Urothelium cell line (cell line): ENCODE results near the gene CHKB.

Experiments
- DNase-seq: peaks from one replicate; pipeline ENCODE4 v3.0.0; 2011; ENCODE audit warnings: low spot score, mixed read lengths
- FAIRE-seq: peaks from 2 replicates; lab custom pipeline; 2011; peaks lifted over from hg19 to GRCh38; lab: Jason Lieb, UNC

The CHKB gene

DNA sequence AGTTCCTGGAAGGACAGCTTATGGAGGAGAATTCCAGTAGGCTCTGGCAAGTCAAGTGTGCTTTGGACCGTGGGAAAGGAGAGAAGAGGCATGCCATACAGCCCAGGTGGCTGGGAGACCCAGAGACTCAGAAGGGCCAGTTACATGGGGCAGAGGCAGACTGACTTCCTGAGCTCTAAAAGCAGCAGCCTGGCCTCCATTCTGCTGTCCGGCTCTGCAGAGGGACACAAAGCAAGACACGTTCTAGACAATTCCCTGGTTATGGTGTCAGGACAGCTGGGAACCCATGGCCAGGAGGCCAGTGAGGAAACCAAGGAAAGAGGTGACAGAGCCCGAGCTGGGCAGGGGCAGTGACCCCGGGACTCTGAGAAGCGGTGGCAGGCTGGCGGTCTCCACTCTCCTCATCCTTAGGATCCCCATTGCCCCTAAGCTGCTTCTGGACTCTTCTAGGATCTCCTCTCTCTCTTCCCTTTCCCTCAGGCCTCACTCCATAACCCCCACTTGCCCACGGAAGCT is 7.2 kb downstream of the CHKB start:
- DNase-seq, result no peak
- FAIRE-seq, result no peak

DNA sequence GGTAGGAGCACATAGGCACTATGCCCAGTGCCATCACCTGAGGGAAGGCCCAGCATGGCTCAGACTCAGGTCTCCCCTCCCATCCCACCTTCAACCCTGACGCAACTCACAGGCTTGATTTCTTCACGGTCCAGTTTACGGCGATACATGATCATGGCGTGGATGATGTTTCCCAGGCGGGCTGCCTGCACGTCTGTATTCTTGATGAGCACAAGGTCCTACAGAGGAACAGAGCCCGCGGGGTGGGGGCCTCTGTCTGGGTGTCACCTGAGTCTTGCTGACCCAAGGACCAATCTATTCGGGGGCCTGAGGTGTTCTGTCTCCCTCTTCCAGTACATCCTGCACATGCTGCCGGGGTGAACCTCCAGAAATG is 8.3 kb downstream of the CHKB start:
- DNase-seq (no peak), FAIRE-seq (peak; percentile 74)

DNA sequence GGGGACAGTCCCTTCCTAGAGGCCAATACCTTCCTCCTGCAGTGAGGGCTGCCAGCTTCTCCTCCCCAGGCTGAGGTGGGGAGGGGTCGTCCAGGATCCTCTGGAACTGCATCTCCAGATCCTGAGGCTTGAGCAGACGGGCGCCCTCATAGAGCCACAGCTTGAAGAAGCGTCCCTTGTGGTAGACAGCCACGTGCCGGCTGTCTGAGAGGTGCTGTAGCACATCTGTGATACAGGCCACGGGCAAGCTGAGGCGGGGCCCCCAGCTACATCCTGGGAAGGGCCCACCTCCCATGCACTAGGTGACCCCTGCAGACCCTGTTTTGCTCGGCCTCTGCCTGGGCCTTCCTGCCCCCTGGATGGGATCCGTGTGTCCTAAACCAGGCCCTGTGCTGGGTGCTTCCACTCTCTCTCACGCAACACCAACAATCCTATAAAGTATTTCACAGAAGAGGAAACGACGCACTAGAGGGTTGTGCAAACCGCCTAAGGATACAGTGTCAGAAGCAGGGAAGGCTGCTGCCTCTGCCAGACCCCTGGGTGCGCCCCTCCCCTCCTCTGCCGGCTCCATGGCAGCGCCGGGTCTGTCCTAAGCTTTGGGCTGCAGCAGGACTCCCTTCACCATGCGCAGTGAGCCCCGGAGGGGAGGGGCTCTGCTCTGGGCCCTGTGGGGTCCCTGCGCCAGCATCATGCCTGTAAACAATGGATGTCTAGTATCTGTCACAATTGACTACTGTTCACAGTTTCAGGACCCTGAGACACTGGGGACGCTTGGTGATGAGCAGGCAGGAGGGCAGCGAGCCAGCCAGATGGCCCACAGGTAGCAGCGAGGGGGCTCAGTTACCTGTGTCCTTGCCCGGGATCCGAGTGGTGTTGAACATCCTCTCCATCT is 8.9 kb downstream of the CHKB start:
- DNase-seq (no peak), FAIRE-seq (no peak)

DNA sequence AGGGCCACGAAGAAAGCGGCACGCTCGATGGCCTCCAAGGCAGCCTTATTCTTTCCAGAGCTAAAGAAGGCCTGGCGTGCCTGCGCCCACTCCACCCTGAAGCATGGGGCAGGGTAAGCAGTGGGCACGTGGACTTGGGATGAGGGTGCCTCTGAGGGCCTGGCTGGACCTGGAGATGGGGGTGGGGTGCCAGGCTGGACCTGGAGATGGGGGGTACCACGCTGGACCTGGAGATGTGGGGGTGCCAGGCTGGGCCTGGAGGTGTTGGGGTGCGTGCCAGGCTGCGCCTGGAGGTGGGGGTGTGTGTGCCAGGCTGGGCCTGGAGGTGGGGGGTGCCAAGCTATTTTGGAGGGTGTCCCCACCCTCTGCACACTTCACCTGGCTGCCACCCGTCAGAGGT is 9.7 kb downstream of the CHKB start:
- DNase-seq (no peak), FAIRE-seq (no peak)

DNA sequence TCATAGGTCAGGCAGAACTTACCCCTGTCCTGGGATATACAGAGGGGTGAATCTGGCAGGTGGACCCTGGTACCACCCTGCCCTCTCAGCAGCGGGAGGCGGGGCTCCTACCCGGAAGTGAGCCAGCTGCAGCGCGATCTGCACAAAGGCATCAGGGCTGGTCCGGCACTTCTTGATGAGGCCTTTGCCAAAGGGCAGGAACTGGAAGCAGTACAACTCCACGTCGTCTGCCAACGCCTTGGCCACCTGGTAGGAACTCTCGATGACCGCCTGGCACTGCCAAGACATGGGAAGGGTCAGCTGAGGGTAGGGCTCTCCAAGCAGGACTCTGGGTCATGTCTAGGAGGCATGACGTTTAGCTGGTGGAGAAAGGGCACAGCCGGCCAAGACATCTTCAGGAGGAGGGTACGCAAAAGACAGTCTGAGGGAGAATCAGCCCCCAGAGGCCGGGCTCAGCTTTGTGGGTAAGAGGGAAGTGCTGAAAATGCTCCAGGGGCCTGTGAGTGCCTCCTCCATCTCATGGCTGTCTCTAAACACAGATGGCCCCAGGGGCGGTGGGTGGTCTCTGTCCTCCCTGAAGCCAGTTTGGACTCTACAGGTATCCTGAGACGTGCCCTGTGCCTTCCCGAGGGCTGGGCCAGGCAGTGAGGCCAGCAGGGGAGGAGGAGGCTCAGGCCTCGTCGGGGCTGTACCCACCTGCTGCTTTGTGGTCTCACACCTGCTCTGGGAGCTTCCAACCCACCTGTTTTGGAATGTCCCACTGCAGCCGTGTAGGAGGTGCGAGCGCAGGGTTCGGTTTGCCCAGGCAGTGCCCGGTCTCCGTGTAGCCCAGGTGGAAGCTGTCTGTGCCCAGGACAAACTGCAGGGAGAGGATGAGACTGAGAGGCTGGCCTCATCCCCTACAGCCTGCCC is 11.1 kb downstream of the CHKB start:
- FAIRE-seq (no peak), DNase-seq (no peak)

DNA sequence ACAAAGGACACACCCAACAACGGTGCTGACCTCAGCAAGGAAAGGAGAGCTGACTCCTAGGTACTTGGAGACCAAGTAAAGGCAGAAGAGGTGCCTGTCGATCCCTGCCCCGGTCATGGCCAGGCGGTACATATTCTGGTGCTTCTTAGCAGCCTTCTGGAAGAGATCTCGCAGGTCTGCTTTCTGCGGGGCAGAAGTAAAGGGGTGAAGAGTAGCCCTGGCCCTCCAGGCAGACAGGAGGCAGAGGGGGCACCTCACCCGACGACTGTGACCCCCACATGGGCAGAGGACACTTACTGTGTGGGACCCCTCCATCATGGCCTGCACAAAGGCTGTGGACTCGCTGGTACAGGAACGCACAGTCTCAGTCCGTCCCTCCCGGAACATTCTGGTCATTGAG is 11.8 kb downstream of the CHKB start:
- DNase-seq, result no peak
- FAIRE-seq, result no peak

DNA sequence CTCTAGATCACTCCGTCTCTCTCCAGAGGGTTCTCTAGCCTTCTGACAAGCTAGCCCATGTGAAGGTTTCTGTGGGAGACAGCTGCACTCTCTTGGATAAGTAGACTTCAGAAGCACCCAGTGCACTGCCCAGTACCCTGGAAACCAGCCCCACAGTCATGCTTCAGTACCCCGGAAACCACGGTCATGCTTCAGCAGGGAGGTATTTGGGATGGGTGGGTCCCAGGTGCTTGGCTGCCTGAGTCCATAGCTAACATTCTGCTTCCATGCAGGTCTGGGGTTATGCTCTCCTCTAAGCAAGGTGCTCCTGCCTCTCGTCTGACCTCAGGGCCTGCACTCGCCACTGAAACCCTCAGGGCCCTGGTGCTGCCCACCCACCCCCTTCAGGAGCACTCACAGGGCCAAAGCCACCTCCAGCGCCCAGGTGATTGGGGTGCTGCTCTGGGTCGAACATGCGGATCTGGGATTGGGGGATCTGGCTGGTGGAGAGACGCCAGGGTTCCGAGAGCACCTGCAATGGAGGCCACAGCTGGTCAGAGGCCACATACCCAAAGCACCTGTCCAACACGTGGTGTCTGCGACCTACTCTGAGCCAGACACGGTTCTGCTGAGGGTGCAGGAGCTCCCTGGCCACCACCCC is 12.6 kb downstream of the CHKB start:
- FAIRE-seq (no peak), DNase-seq (no peak)

DNA sequence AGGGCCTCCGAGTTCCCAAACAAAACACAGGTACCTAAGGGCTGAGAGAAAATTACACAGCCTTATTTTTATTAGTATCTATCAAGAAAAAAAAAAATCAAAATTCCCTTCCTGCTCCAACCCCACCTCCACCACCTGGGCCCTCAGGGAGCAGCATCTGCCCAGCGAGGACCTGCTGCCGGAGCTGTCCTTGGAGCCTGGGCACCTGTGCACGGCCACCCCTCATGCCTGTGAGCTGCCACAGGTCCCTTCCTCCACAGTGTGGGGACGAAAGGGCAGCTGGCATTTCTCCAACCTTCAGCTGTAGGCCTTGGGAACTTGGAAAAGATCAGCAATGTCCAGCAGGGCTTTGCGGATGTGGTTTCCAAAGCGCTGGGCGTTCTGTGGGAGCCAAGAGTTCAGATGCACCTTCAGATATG is 13.6 kb downstream of the CHKB start:
- no peak for FAIRE-seq
- DNase-seq, result no peak

DNA sequence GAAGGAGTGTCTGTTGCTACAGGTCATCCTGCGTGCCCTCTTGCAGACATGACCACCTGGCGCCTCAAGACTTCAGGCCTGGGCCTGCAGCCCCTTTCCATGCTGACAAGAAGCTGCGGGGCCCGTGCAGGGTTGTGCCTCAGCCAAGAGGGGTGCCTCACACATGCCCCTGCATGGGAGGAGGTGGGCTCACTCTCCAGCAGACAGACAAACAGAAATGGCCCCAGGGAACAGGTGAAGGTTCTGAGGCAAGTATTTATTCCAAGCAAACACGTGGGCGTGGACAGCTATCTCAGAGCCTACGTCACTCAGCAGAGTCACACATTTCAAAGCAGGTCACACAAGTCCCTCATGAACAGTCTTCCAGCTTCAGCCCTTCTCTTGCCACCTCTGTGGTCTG is 14.0 kb downstream of the CHKB start:
- DNase-seq (no peak), FAIRE-seq (no peak)

DNA sequence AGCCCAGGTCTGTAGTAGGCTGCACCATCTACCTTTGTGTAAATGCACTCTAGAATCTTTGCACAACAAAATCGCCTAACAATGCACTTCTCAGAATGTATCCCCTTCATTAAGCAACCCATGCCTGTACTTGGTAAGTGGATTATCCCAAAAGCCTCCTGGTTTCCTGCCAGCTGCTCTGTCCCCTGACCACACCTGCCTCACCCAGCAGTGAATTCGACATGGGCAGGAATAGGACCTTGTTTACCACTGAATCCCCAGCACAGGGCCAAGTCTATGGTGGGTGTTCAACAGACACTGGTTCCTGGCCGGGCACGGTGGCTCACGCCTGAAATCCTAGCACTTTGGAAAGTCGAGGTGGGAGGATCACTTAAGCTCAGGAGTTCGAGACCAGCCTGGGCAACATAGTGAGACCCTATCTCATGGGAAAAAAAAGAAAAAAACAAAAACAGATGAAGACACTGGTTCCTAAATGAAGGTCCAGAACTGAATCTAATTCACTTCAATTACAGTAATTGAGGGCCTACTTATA is 14.9 kb downstream of the CHKB start:
- DNase-seq, result no peak
- FAIRE-seq, result no peak

DNA sequence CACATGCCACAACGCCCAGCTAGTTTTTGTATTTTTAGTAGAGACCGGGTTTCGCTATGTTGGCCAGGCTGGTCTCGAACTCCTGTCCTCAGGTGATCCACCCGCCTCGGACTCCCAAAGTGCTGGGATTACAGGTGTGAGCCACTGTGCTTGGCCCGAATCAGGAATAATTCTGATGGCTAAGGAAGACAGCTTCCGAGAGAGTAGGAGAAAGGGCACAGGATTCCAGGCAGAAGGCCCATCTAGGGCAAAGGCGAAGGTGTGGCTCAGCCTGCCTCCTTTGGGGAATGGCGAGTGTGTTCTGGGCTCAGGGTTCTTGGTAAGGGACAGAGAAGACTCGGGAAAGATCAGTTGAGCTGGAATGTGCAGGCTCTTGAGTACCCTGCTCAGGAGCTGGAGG is 18.4 kb downstream of the CHKB start:
- FAIRE-seq (no peak), DNase-seq (no peak)

DNA sequence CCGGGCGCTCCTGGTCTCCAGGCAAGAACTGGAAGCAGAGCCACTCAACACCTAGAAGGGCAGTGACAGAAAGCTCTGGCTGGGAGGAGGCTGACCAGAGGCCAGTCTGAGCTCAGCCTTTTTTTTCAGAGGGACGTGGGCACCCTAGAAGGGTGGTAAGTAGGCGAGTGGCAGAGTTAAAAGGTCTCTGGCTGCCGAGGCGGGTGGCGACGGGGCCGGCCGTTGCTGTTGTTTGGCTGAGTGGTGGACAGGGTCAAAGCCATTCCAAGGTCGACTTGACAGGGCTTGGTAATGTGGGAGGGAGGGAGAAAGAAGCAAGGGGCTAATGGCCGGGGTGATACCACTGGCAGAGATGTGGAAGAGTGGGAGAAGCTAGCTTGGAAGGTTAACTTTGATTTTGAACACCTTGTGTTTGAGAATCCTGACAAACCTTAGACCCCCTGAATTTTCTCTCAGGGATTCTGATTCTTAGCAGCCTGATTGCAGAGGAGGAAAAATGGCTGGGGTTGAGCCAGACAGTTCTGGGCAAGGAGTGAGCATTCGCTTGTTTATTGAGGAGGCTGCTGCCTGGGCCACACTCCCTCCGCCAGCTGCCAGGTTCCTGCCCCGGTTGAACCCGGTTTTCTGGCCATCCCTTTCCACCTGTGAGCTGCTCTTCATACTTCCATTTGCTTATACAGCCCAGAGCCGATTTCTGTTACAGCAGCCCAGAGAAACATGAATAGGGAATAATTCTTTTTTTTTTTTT is 19.1 kb downstream of the CHKB start:
- DNase-seq (no peak), FAIRE-seq (no peak)

DNA sequence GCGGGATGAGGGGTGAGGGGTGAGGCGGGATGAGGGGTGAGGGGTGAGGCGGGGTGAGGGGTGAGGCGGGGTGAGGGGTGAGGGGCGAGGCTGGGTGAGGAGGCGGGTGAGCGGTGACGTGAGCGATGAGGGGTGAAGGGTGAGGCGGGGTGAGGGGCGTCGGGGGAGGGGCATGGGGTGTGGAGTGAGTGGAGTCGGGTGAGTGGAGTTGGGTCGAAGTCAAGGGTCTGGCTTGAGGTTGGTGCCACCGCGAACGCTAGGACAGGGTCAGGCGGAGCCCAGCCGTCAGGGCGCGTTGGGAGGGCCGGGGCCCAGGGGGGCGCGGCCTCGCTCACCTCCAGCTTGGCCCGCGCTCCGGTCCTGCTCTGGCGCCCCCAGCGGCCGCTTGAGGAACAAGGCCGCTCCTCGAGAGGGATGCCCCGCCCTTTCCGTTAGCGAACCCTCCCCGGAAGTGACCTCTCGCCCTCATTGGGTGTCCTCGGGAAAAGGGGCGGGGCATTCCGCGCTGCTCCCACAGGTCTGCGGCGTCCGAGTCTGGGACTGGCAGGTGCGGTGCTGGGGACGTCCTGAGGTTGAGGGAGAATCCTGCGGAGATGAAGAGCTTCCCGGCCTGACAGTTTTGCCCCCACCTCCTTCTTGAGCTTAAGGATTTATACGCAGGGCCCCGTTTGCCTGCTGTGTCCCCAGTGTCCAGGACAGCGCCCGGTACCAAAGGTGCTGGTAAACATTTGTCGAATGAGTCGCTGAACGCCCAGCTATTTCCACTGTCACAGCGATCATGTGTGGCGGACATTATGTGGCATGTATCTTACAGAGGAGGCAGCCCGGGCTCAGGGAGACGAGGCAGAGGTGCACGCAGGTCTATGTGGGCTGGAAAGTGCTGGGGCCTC is 19.9 kb downstream of the CHKB start, which contains the start of gene SYCE3:
Gene SYCE3, minus strand, starts transcription at position 397 of the 890 bp plus-strand sequence. CDS start 6,514 bp downstream, outside the sequence.
- DNase-seq (peak; percentile 98), FAIRE-seq (peak; percentile 97)

DNA sequence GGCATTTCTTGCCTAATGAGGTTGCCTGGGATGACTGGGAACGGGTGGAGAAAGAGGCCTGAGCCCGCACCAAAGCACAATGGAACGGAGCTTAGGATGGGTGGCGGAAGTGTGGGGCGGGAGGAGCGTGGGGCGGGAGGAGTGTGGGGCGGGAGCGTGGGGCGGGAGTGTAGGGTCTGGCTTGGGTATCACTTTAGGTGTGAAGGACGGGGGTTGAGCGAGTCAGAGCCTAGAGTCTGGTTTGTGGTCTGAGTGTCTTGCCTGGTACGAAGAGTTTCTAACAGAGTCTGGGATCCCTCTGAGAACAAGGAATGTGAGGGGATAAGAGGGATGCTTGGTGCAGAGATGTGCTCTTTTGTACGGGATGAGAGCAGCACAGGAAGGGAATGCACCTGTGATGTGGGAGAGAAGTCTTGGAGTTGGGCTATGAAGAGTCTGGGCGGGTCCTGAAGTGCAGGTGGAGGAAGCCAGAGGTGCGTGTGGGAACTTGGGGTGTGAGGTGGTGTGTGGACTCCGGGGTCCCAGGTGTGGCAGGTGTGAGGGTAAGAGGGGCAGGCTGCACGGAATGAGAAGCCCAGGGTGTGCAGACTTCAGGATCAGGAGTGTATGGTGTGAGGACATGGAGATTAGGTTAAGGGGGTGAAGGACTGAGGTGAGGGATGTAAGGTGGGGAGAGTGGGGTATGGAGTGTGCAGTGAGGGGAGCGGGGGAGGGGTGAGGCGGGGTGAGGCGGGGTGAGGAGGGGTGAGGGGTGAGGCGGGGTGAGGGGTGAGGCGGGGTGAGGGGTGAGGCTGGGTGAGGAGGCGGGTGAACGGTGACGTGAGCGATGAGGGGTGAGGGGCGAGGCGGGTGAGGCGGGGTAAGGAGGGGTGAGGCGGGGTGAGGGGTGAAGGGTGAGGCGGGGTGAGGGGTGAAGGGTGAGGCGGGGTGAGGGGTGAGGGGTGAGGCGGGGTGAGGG is 21.0 kb downstream of the CHKB start:
- DNase-seq (no peak), FAIRE-seq (peak; percentile 82)

DNA sequence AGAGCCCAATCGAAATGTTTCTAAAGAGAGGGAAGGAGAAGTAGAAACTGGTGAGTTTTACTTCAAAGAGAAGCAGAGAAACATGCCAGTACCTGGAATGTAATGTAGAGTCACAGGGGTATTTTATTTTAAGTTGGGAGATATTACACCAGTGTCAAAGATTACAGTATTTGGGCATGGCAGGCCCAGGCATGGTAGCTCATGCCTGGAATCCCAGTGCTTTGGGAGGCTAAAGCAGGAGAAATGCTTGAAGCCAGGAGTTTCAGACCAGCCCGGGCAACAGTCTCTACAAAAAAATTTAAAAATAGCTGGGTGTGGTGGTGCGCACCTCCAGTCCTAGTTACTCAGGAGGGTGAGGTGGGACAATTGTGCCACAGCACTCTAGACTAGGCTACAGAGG is 22.6 kb downstream of the CHKB start:
- DNase-seq (no peak), FAIRE-seq (no peak)

DNA sequence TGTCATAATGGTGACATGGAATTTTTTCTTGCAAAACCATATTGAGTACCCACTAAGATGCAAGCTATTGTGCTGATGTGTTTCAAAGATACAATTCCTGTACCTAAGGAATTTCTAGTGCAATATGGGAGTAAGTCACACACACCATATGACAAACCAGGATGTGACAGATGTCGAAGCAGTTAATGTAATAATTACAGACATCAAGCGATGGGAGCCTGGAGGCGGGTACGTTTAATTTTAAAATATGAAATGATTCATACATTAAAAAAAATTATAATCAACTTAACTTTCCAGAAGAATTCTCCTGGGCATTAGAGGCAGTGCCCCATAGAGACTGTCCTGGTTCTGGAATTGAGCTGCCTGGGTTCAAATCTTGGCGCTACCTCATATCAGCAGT is 25.9 kb downstream of the CHKB start:
- no peak for FAIRE-seq
- no peak for DNase-seq

DNA sequence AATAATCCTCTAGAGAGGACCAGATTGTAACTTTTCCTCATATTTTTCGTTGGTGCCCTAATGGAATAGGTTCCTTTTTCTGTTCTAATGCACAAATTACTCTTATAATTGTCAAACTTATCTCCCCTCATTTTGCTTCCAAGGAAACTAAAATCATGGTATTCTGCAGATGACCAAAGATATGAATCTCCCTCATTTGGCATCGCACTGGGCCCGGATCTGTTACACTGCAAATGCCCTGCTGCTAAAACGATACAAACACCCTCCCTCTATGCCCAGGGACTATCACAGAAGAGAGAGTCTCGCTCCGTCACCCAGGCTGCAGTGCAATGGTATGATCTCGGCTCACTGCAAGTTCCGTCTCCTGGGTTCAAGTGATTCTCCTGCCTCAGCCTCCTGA is 29.3 kb downstream of the CHKB start:
- FAIRE-seq, result no peak
- no peak for DNase-seq

DNA sequence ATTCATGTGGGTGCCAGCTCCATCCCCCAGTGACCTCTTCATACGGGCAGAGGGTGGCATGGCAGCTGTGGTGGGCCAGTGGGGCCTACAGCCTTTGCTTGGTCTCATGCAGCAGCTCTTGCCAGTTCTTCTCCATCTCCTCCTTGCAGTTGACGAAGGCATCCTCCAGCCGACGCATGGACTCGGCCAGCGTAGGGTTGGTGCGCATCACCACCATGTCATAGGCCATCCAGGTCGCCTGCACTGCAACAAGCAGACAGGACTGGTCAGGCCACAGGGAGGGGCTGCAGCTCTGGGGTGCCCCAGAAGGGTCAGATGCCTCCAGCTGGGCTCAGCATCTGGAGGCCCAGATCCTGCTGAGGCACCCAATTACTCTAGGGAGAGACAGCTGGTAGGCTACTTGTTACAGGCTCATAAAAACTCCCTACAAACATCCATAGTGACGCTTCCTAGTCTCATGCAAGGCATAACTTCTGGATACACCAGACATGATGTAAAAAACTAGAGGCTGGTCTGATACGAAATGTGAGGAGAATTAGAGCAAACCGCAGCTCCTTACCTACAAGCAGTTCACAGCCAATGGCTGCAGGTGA is 31.4 kb downstream of the CHKB start:
- no peak for FAIRE-seq
- no peak for DNase-seq
